HG03025 (cell line): ENCODE results near the gene BBIP1.
"Not testable (repeated sequence)": the region's sequence is repeated elsewhere in the genome, so short reads cannot be mapped to it uniquely, and the experiment has no call there.

ENCODE experiments used
- ATAC-seq: cut with Tn5 transposase; IDR thresholded peaks from one replicate; pipeline ENCODE4 v1.9.1; 2021; ENCODE audit warnings: mild to moderate bottlenecking, moderate library complexity; ENCODE audit not compliant: unreplicated experiment, low FRiP score

The BBIP1 gene

DNA sequence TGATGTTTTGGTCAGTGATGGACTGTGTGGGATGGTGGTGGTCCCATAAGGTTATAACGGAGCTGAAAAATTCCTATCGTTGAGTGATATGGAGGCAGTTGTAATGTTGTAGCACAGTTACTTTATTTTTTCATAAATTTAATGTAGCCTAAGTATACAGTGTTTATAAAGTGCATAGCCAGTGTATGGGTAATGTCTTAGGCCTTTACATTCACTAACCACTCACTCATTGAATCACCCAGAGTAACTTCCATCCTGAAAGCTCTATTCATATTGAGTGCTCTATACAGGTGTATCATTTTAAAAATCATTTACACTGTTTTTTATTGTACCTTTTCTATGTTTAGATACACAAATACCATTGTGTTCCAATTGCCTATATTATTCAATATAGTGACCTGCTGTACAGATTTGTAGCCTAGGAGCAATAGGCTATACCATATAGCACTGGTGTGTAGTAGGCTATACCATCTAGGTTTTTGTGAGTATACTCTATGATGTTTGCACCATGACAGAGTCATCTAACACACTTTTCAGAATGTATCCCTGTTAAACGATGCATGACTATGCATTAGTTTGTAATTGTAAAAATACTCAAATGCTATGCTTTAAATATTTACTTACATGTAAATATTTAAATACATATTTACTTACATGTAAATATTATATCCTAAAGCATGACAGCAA is 26.2 kb downstream of the BBIP1 start:
- ATAC-seq: no peak

- no peak for ATAC-seq
These were observed 31.4 kb downstream of the BBIP1 start for GRCh38 chr10:110887560-110887959.

- no peak for ATAC-seq
These were observed 32.9 kb downstream of the BBIP1 start for GRCh38 chr10:110885932-110886674.

- ATAC-seq: no peak
These were observed 35.1 kb downstream of the BBIP1 start for GRCh38 chr10:110883924-110884323.

DNA sequence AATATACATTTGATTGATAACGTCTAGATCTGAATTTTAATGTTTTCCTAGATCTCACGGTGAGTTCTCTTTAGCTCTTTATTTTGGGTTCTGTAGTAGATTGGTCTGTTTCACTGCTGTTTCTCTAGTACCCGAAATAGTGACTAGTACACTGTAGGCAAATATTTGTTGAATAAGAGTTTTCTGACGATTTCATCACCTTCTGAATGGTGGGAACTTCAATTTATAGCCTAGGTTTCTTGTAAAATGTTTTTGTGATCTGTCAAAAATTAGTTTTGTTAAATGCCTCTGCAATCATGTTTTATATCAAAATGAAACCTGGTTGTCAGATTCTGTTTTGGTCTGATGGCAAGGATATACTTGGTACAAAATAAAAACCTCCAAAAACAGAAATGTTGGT is 37.1 kb downstream of the BBIP1 start:
- no peak for ATAC-seq

GRCh38 chr10:110881247-110881646 is 37.7 kb downstream of the BBIP1 start:
- no peak for ATAC-seq

DNA sequence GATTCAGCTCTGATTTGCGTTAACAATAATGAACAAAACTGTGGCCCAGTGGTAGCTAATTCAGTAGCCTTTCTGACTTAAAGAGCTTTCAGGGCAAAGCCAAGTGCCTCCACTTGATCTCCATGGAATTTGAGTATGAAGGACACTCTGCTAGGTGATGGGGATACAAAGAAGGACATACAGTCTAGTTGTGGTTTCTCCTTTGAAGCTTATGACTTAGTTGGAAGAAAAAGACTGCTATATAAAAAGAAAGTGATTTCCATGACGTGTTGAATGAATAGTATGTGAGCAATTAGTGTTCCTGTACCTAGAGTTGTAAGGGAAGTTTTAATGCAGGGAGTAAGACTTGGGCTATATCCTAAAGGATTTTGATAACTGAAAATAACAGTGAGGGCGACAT is 39.0 kb downstream of the BBIP1 start:
- ATAC-seq: no peak

DNA sequence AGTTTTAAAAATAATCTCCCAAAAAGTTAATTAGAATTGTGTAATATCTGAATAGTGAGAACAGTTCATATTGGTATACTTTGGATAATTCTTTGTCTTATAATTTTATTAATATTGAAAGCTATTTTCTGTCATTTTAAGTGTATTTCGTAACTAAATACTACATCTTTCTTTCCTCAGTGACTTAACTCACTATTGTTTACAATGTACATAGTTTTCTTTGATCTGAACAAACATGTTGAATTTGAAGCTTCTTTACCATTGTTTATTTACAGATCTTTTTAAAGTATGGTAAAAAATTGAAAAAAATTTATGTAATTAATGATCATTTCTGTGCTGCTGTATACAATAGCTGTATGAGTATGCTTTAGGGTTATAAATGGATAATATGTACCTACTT is 42.2 kb downstream of the BBIP1 start:
- ATAC-seq: no peak

DNA sequence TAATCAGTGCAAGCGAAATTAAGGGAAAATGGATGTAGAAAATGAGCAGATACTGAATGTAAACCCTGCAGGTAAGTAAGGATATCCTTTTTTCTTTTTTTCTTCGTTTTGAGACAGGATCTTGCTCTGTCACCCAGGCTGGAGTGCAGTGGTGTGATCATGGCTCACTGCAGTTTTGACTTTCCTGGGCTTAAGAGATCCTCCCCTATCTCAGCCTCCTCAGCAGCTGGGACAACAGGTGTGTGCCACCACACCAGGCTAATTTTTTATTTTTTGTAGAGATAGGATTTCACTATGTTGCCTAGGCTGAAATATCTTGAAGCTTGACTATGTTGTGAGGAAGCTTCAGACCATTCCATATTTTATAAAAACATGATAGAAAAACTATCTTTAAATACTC is 43.0 kb downstream of the BBIP1 start:
- ATAC-seq: no peak

GRCh38 chr10:110873951-110874350 is 45.0 kb downstream of the BBIP1 start:
- no peak for ATAC-seq

GRCh38 chr10:110872984-110873923 is 45.7 kb downstream of the BBIP1 start:
- ATAC-seq: no peak

DNA sequence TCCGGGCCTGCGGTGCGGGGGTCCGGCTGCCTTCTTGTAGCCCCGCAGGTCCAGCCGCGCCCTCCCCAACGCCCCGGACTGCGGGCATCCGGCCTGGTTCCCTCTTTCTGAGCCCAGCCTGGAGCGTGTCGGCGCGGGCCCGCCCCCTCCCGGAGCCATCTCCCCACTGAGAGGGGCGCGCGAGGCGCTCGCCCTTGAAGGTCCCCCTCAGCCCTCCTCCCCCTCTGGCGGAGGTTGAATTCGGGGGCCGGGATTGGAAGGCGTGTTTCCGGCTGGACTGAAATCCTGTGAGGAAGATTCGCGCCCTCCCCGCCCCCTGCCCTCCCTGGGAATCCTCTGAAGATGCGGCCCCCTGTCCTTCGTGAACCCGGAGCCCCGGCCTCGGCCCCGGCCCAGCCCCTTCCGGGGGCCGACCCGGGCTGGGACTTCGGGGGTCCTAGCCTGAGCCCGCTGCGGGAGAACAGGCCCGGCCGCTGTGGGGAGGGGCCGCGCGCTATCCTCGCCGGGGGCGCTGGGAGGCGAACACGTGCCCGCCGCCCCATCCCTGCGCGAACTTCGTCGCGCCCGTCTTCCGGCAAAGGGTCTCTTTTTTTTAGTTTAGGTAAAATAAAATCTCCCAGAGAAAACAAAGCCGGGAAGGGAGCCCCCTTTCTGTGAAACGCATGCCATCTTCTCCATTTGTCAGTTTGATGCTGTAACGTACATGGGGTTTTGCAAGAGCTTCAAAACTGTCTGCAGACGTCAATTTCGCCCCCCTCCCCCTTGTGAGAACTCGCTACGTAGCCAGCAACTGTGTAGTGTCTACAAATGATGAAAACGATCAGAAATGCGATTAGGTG is 46.6 kb downstream of the BBIP1 start:
- peak; percentile 39 for ATAC-seq

- ATAC-seq: peak; percentile 77
These were observed 47.5 kb downstream of the BBIP1 start, which contains the start of gene PDCD4 for GRCh38 chr10:110871298-110872084. Gene PDCD4, plus strand, starts transcription at chr10:110871928. Its CDS starts 4,100 bp downstream, at chr10:110876028.

- no peak for ATAC-seq
These were observed 48.1 kb downstream of the BBIP1 start for GRCh38 chr10:110870823-110871297.

GRCh38 chr10:110868981-110869380 is 50.0 kb downstream of the BBIP1 start:
- no peak for ATAC-seq

GRCh38 chr10:110867807-110868465 is 51.0 kb downstream of the BBIP1 start:
- no peak for ATAC-seq

DNA sequence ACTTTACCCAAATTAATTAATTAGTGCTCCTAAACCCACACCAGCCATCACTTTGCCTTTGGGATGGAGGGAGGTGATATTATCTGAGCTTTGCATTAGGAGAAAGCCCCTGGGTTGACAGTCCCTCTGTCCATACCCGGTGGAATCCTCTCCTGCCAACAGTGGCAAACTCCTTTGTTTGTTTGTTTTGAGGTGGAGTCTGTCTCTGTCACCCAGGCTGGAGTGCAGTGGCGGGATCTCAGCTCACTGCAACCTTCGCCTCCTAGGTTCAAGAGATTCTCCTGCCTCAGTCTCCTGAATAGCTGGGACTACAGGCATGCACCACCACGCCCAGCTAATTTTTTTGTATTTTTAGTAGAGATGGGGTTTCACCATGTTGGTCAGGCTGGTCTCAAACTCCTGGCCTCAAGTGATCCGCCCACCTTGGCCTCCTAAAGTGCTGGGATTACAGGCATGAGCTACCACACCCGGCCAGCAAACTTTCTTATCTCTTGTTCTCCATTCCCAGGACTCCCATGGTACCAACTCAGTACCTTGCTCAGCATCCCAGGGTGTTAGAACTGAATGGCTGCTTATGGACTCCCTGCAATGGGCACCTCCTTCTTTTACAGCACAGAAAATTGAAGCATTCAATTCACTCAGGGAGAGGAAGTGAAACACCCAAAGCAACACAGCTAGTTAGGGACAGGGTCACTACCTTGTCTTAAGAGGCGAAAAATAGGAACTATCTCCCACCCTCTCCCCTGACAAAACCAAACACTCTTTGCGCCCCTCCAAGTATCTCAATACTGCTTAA is 51.8 kb downstream of the BBIP1 start:
- ATAC-seq: not testable (repeated sequence)
